ENCODE results near the gene DDIAS. TPM values are rescaled to one million over a fixed set of nuclear protein-coding genes. Genes with fewer than 3 reads are reported as not detected.

The DDIAS gene
- total RNA-seq, 1 experiment from 2014 or later, result 17.1 TPM

GRCh38 chr11:82874646-82875523 is 26.7 kb upstream of the DDIAS start:
- no peaks in the 10 kb centered on the region for H3K4me1 ChIP-seq (ENCODE audit: control insufficient read depth in 1 of 2, insufficient read depth in 2 of 2, low read length in 2 of 2)
- ChIA-PET RAD21 (ENCODE audit: low non-redundant PET in 1 of 2, low total read pairs in 2 of 2, uncharacterized antibody in 2 of 2, unreplicated experiment in 2 of 2) (no interaction called here), CTCF (no interaction called here), POLR2A (no interaction called here)
- ATAC-seq (no peak), DNase-seq (ENCODE audit: low read depth, low spot score) (no peak)
- no peak overlapping the region for H3K27ac ChIP-seq (ENCODE audit: low read depth, low read length)
- H3K79me2 ChIP-seq (ENCODE audit: insufficient read depth, low read length), result no peaks in the 10 kb centered on the region
- no TSS peak for BruUV-seq (replicated peaks)
- H3K9me3 ChIP-seq (ENCODE audit: control insufficient read depth in 1 of 2, insufficient read depth in 1 of 2, low read depth in 1 of 2, low read length in 2 of 2), result no peaks in the 10 kb centered on the region
- no peaks in the 10 kb centered on the region for H4K20me1 ChIP-seq (ENCODE audit: insufficient read depth)
- no peak overlapping the region for H3K9ac ChIP-seq (ENCODE audit: low read length)
- TF ChIP-seq CBX3 (IDR thresholded peaks at IDR 0.05; ENCODE audit: low read depth), result no peak
- TF ChIP-seq SP1 (IDR thresholded peaks at IDR 0.05; ENCODE audit: low read depth), result no peak
- TF ChIP-seq POLR2AphosphoS5 (IDR thresholded peaks at IDR 0.05; ENCODE audit: low read depth, low read length), result no peak
- TF ChIP-seq REST (IDR thresholded peaks at IDR 0.05; ENCODE audit: low read depth), result no peak
- no peak for TF ChIP-seq RAD21 (IDR thresholded peaks at IDR 0.05; ENCODE audit: low read depth)
- TF ChIP-seq EZH2phosphoT487 (IDR thresholded peaks at IDR 0.05; ENCODE audit: borderline replicate concordance), result no peak
- no peak for TF ChIP-seq ZBTB33 (IDR thresholded peaks at IDR 0.05; ENCODE audit: extremely low read depth, insufficient replicate concordance, low read length)
- TF ChIP-seq YY1 (IDR thresholded peaks at IDR 0.05; ENCODE audit: extremely low read depth, insufficient replicate concordance, low read depth, low read length), result no peak
- no peak for TF ChIP-seq FOSL1 (IDR thresholded peaks at IDR 0.05; ENCODE audit: low read depth)
- TF ChIP-seq ELF1 (IDR thresholded peaks at IDR 0.05; ENCODE audit: borderline replicate concordance, low read depth), result no peak
- no peak for TF ChIP-seq EZH2 (IDR thresholded peaks at IDR 0.05)
- TF ChIP-seq MAX (IDR thresholded peaks at IDR 0.05), result no peak
- TF ChIP-seq CEBPB (IDR thresholded peaks at IDR 0.05; ENCODE audit: low read depth), result no peak
- TF ChIP-seq ATF3 (IDR thresholded peaks at IDR 0.05), result no peak
- no peak for TF ChIP-seq ZNF274 (IDR thresholded peaks at IDR 0.05; ENCODE audit: low read depth, low read length)
- TF ChIP-seq JUND (IDR thresholded peaks at IDR 0.05), result no peak
- no peaks in the 10 kb centered on the region for H3K36me3 ChIP-seq (ENCODE audit: control insufficient read depth in 1 of 2, insufficient read depth in 2 of 2, low read length in 2 of 2)
- H3K4me2 ChIP-seq (ENCODE audit: low read length), result no peak overlapping the region
- H2AFZ ChIP-seq (ENCODE audit: low read depth, low read length, poor library complexity, severe bottlenecking), result no peak overlapping the region
- no peaks in the 10 kb centered on the region for H3K9me2 ChIP-seq (ENCODE audit: insufficient read depth)
- H3K4me3 ChIP-seq (replicated peaks in 1 of 2; ENCODE audit: low read depth in 1 of 2, low read length in 2 of 2), result no peak overlapping the region
- H3K27me3 ChIP-seq (ENCODE audit: insufficient read depth, low read length), result no peaks in the 10 kb centered on the region
- intact Hi-C loops (cut with micrococcal nuclease), result no loop called here

All from HCT116 (cell line).